GM12878 (cell line): Measurements from ENCODE around the gene HINT2. TPM values are rescaled to one million over a fixed set of nuclear protein-coding genes. Genes with fewer than 3 reads are reported as not detected.

Experiments used
- ATAC-seq: fragments of 200-7000 bp; cut with Tn5 transposase; 3 replicates; pipeline ENCODE4 v1.9.1; 2020; ENCODE audit warnings: mild to moderate bottlenecking, moderate library complexity
- BruUV-seq: library from RNA; stranded (reverse); fragments of 400-500 nt; replicated peaks from 2 replicates; lab custom pipeline; 2021; lab: Mats Ljungman, UMichigan
- CTCF ChIA-PET: fragments of 300-600 bp; sonication (Branson Sonifier 250); formaldehyde crosslinking; extraction: SDS; loops from one replicate; lab custom pipeline; 2021; ENCODE audit warnings: inconsistent platforms; lab: Yijun Ruan, JAX
- POLR2A ChIA-PET: fragments of 350-600 bp; formaldehyde crosslinking; extraction: SDS; loops from one replicate; lab custom pipeline; 2021; ENCODE audit warnings: inconsistent platforms; lab: Charles Lee
- RAD21 ChIA-PET: fragments of 300-600 bp; sonication (Branson Sonifier 250); formaldehyde crosslinking; loops from one replicate; lab custom pipeline; 2023; ENCODE audit warnings: antibody characterized with exemption; ENCODE audit not compliant: unreplicated experiment; lab: Charles Lee
- SMC1A ChIA-PET: fragments of 300-600 bp; sonication (Branson Sonifier 250); formaldehyde crosslinking; loops from one replicate; lab custom pipeline; 2023; ENCODE audit not compliant: unreplicated experiment, uncharacterized antibody; lab: Charles Lee
- DNase-seq: peaks from one replicate; pipeline ENCODE4 v3.0.0-alpha.2; 2011; ENCODE audit warnings: low read depth, low spot score
- FAIRE-seq: peaks from 3 replicates; lab custom pipeline; 2011; peaks lifted over from hg19 to GRCh38; lab: Jason Lieb, UNC
- H2AFZ ChIP-seq: 2 replicates; pipeline ENCODE4 v1.6.0; 2011; ENCODE audit warnings: low read depth, low read length, control low read depth; ENCODE audit not compliant: control insufficient read depth
- H3K27ac ChIP-seq: 2 replicates; pipeline ENCODE4 v1.5.1; 2011; ENCODE audit warnings: control low read depth; ENCODE audit not compliant: control insufficient read depth, insufficient read depth
- H3K27me3 ChIP-seq, 2 experiments: replicated peaks in 1 of 2; 2 replicates each; pipeline versions ENCODE4 v1.6.0 to v1.6.1; 2011; ENCODE audit warnings: low read length in 1 of 2; ENCODE audit not compliant: control insufficient read depth in 2 of 2, insufficient read depth in 2 of 2
- H3K36me3 ChIP-seq, 2 experiments: 2 replicates each; pipeline ENCODE4 v1.5.1; 2011; ENCODE audit warnings: low read length in 1 of 2; ENCODE audit not compliant: control insufficient read depth in 2 of 2, insufficient read depth in 2 of 2
- H3K4me1 ChIP-seq: 2 replicates; pipeline ENCODE4 v1.6.1; 2011; ENCODE audit warnings: mild to moderate bottlenecking, low read length, moderate library complexity, mixed read lengths; ENCODE audit not compliant: control insufficient read depth, insufficient read depth
- H3K4me2 ChIP-seq: 2 replicates; pipeline ENCODE4 v1.6.0; 2011; ENCODE audit warnings: control low read depth; ENCODE audit not compliant: control insufficient read depth, insufficient read depth
- H3K4me3 ChIP-seq: fragments of 200-600 bp; sonication (generic); 2 replicates; pipeline ENCODE4 v1.5.1; 2016
- H3K79me2 ChIP-seq: 2 replicates; pipeline ENCODE4 v1.6.0; 2011; ENCODE audit warnings: low read length; ENCODE audit not compliant: control insufficient read depth, insufficient read depth
- H3K9ac ChIP-seq: 2 replicates; pipeline ENCODE4 v1.8.0; 2011; ENCODE audit warnings: low read length, control low read depth, mixed read lengths; ENCODE audit not compliant: control insufficient read depth, insufficient read depth
- H3K9me3 ChIP-seq: replicated peaks from 3 replicates; pipeline ENCODE4 v1.5.1; 2011; ENCODE audit warnings: mild to moderate bottlenecking, low read length; ENCODE audit not compliant: control insufficient read depth, insufficient read depth
- H4K20me1 ChIP-seq: 2 replicates; pipeline ENCODE4 v1.6.0; 2011; ENCODE audit not compliant: control insufficient read depth, insufficient read depth
- ASH2L ChIP-seq: fragments of 300-600, 200-600 bp; sonication (generic); IDR thresholded peaks from 2 replicates; pipeline ENCODE4 v1.6.1; 2017; ENCODE audit warnings: low read depth, mild to moderate bottlenecking, borderline replicate concordance
- ATF7 ChIP-seq: fragments of 450-650 bp; IDR thresholded peaks from 2 replicates; pipeline ENCODE4 v1.6.1; 2016; ENCODE audit warnings: low read depth, mild to moderate bottlenecking
- DPF2 ChIP-seq: fragments of 450-650 bp; IDR thresholded peaks from 2 replicates; pipeline ENCODE4 v1.6.1; 2017; ENCODE audit warnings: mild to moderate bottlenecking
- FOS ChIP-seq: IDR thresholded peaks from 3 replicates; pipeline ENCODE4 v1.6.1; 2011; ENCODE audit warnings: borderline replicate concordance; ENCODE audit not compliant: insufficient read length; ENCODE audit errors: extremely low read depth
- HDAC2 ChIP-seq: fragments of 200-600 bp; sonication (generic); IDR thresholded peaks from 2 replicates; pipeline ENCODE4 v1.6.1; 2017
- LARP7 ChIP-seq: fragments of 450-650 bp; IDR thresholded peaks from 2 replicates; pipeline ENCODE4 v1.6.1; 2017; ENCODE audit warnings: mild to moderate bottlenecking
- MTA2 ChIP-seq: fragments of 450-650 bp; IDR thresholded peaks from 2 replicates; pipeline ENCODE4 v1.6.1; 2016; ENCODE audit warnings: low read depth, mild to moderate bottlenecking, moderate library complexity
- NKRF ChIP-seq: fragments of 450-650 bp; conservative IDR thresholded peaks from 2 replicates; pipeline ENCODE4 v1.6.1; 2017; ENCODE audit warnings: mild to moderate bottlenecking, moderate library complexity
- SMARCA5 ChIP-seq: fragments of 450-650 bp; IDR thresholded peaks from 2 replicates; pipeline ENCODE4 v1.6.1; 2017; ENCODE audit warnings: mild to moderate bottlenecking
- SMC3 ChIP-seq: IDR thresholded peaks from 2 replicates; pipeline ENCODE4 v1.6.1; 2011; ENCODE audit warnings: low read length, improper control_type of control experiment, borderline replicate concordance
- STAT1 ChIP-seq: fragments of 450-650 bp; conservative IDR thresholded peaks from 2 replicates; pipeline ENCODE4 v1.6.1; 2014; ENCODE audit warnings: antibody characterized with exemption, mild to moderate bottlenecking
- TCF12 ChIP-seq: IDR thresholded peaks from 2 replicates; pipeline ENCODE4 v1.6.1; 2011; ENCODE audit warnings: low read depth, mild to moderate bottlenecking, low read length
- TCF3 ChIP-seq: IDR thresholded peaks from 2 replicates; pipeline ENCODE4 v1.6.1; 2012; ENCODE audit warnings: low read depth, mild to moderate bottlenecking, low read length, borderline replicate concordance; ENCODE audit not compliant: insufficient read depth
- WRNIP1 ChIP-seq: IDR thresholded peaks from 2 replicates; pipeline ENCODE4 v1.6.1; 2011; ENCODE audit warnings: low read depth, low read length, improper control_type of control experiment, borderline replicate concordance
- ZNF207 ChIP-seq: fragments of 450-650 bp; IDR thresholded peaks from 2 replicates; pipeline ENCODE4 v1.6.1; 2014; ENCODE audit warnings: antibody characterized with exemption, mild to moderate bottlenecking, borderline replicate concordance
- ZNF217 ChIP-seq: fragments of 450-650 bp; IDR thresholded peaks from 2 replicates; pipeline ENCODE4 v1.6.1; 2017; ENCODE audit warnings: antibody characterized with exemption, mild to moderate bottlenecking
- WGBS: methylation state at CpG from one replicate; pipeline ENCODE4 v1.1.6; 2016; ENCODE audit warnings: low lambda C conversion rate; ENCODE audit not compliant: insufficient replicate concordance, insufficient coverage; ENCODE audit errors: missing lambda C conversion rate; 5-methylcytosine and 5-hydroxymethylcytosine counted together
- in situ Hi-C: fragments of 300-500 bp; cut with MboI; formaldehyde crosslinking; loops from 9 replicates; pipeline ENCODE4 v1.14.3; 2018; ENCODE audit warnings: mixed read lengths
- intact Hi-C: fragments of 100-400 bp; cut with micrococcal nuclease; formaldehyde crosslinking; loops from one replicate; pipeline ENCODE4 v1.14.2; 2022; ENCODE audit not compliant: unreplicated experiment
- polyA plus RNA-seq, 11 experiments: library from polyadenylated mRNA; depleted of rRNA in 4 of 11; unstranded in 6 of 11; stranded (reverse) in 5 of 11; fragments of >200 nt; fragmentation: Nextera tagmentation in 4 of 11; fragmentation: Illumina TruSeq in 1 of 11; extraction: Ambion mirVana in 4 of 11; extraction: Trizol in 1 of 11; gene quantifications; 1 replicate in 1 of 11; 2 replicates in 10 of 11; pipeline versions ENCODE4 v1.2.1 to v1.2.3, GENCODE V29; 2011 to 2016; ENCODE audit warnings: inconsistent platforms in 2 of 11, missing spikeins in 2 of 11, low read depth in 1 of 11
- total RNA-seq, 4 experiments: library from RNA; depleted of rRNA in 3 of 4; stranded (reverse); fragments of >200 nt in 3 of 4; fragmentation: Illumina TruSeq in 1 of 4; extraction: Trizol in 1 of 4; gene quantifications; 2 replicates each; pipeline versions ENCODE4 v1.2.1 to v1.2.3, GENCODE V29; 2013 to 2021
- TF ChIP-seq, protein P1 (sequence below): fragments of 150-350 bp; IDR thresholded peaks from 2 replicates; pipeline ENCODE4 v1.6.1; 2016; ENCODE audit warnings: low read depth, low read length

Gene HINT2
- total and polyA plus RNA-seq, 10 of the 15 experiments (the other 5 are each of a cell fraction or from before 2014, with no cell fraction given): 12.1 to 144 (median 51.7) TPM

DNA sequence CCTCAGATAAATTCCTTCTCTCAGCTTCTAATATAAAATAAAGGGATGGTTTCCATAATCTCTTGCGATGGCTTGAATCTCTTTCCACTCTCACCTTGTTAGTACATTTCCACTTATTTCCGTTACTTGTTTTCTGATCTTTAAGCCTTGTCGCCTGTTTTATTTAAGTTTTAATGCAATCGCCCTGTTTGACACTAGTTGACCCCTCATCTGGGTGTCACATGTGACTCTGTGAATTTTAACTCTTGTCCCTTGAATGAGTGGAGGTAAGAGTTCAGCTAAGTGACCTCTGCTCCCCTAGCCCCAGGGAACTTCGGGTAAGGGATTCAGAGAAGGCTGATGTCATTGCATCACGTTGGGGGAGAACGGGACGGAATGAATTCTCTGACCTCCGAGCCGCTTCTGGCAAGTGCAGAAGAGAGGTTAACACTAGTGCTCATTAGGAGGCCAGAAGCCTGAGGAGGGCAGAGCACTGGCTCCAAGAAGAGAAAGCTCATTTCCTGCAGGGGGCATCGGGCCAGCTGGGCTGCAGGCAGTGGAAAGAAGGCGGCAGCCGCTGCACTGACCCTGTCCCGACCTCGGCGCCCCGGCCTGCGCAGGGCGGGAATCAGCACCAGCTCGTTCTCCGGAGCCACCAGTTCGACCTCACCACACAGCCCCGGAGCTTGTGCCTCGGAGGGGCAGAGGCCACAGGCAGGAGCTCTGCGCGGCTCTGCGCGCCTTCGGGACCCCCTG, 569 bp downstream of the HINT2 start:
- intact Hi-C loops: loop anchor here (2.0 to 10.0 kb wide), 3 partner anchors 23 to 699 kb away; partner anchors contain the start of genes ATOSB, NPR2 and TESK1
- Histone ChIP-seq H3K9ac (peak overlapping the region; percentile 82), H3K4me2 (peak overlapping the region; percentile 88), H3K27ac (peak overlapping the region; percentile 75), H3K79me2 (peaks cover 3% of the 10 kb centered on the region), H3K27me3 (no peaks in the 10 kb centered on the region; a peak in 1 of 4 replicates), H3K4me1 (peaks cover 33% of the 10 kb centered on the region), H3K36me3 (peaks cover 0 to 2% of the 10 kb centered on the region in 2 experiments; a peak in 1 of 4 replicates), H3K4me3 (peak overlapping the region; percentile 79), H2AFZ (peak overlapping the region; percentile 70), H4K20me1 (no peaks in the 10 kb centered on the region), H3K9me3 (no peaks in the 10 kb centered on the region)
- 5% methylated on average over 29 of the region's 29 CpGs for WGBS
- FAIRE-seq (no peak), ATAC-seq (peak; percentile 60), DNase-seq (no peak)
- ChIA-PET POLR2A (interaction anchor here (0.6 to 2.5 kb wide), 21 partner anchors 8 to 197 kb away, joined by 3 to 10 read pairs (median 5); partner anchors contain the start of genes ARHGEF39, CCDC107, CREB3 and FAM221B), CTCF (interaction anchor here (0.8 to 4.8 kb wide), 22 partner anchors 9 to 376 kb away, joined by 3 to 51 read pairs (median 6); partner anchors contain the start of genes CLTA, CREB3, FAM221B and GBA2), SMC1A (interaction anchor here (0.8 to 3.9 kb wide), 12 partner anchors 13 to 168 kb away, joined by 3 to 26 read pairs (median 4); partner anchors contain the start of genes ARHGEF39, CCDC107, CREB3 and FAM221B), RAD21 (interaction anchor here (0.6 to 1.9 kb wide), 13 partner anchors 12 to 182 kb away, joined by 3 to 9 read pairs (median 4); partner anchors contain the start of genes GBA2 and RGP1)
- TSS peak; percentile 82 for BruUV-seq
- in situ Hi-C loops: loop anchor here (10.0 kb wide), 1 partner anchor 709 kb away; the partner anchor contains the start of gene STOML2
- TF ChIP-seq LARP7 (peak; percentile 81; the same call in 1 of the 2 replicates), ATF7 (peak; percentile 54), HDAC2 (0 out of 2 replicates have a peak, but pooled peaks have one; percentile 44), TCF12 (peak; percentile 70), NKRF (peak; percentile 84), STAT1 (no peak), SMC3 (0 out of 2 replicates have a peak, but pooled peaks have one; percentile 11), WRNIP1 (no peak), SMARCA5 (0 out of 2 replicates have a peak, but pooled peaks have one; percentile 77), ZNF207 (0 out of 2 replicates have a peak, but pooled peaks have one; percentile 47), ZNF217 (peak; percentile 43; the same call in 1 of the 2 replicates), MTA2 (no peak), ASH2L (no peak), FOS (no peak), DPF2 (0 out of 2 replicates have a peak, but pooled peaks have one; percentile 78), TCF3 (peak; percentile 65; the same call in 1 of the 2 replicates)
- TF ChIP-seq, protein P1, sequence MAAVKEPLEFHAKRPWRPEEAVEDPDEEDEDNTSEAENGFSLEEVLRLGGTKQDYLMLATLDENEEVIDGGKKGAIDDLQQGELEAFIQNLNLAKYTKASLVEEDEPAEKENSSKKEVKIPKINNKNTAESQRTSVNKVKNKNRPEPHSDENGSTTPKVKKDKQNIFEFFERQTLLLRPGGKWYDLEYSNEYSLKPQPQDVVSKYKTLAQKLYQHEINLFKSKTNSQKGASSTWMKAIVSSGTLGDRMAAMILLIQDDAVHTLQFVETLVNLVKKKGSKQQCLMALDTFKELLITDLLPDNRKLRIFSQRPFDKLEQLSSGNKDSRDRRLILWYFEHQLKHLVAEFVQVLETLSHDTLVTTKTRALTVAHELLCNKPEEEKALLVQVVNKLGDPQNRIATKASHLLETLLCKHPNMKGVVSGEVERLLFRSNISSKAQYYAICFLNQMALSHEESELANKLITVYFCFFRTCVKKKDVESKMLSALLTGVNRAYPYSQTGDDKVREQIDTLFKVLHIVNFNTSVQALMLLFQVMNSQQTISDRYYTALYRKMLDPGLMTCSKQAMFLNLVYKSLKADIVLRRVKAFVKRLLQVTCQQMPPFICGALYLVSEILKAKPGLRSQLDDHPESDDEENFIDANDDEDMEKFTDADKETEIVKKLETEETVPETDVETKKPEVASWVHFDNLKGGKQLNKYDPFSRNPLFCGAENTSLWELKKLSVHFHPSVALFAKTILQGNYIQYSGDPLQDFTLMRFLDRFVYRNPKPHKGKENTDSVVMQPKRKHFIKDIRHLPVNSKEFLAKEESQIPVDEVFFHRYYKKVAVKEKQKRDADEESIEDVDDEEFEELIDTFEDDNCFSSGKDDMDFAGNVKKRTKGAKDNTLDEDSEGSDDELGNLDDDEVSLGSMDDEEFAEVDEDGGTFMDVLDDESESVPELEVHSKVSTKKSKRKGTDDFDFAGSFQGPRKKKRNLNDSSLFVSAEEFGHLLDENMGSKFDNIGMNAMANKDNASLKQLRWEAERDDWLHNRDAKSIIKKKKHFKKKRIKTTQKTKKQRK: no peak
